ENCODE measurements around the gene CGA.
"Not testable (repeated sequence)": the region's sequence is repeated elsewhere in the genome, so short reads cannot be mapped to it uniquely, and the experiment has no call there.

CGA gene

GRCh38 chr6:87095087-87095509, at the start of gene CGA:
TSS of gene CGA (minus strand) at chr6:87095106. CDS start at chr6:87088200, 6,906 bp downstream.
- in situ Hi-C loops (cut with HindIII; ENCODE audit: low sequenced_read_pairs): no loop called here

GRCh38 chr6:87139927-87140326, 45.0 kb upstream of the CGA start:
- in situ Hi-C loops (cut with HindIII; ENCODE audit: low sequenced_read_pairs): not testable (repeated sequence)

GRCh38 chr6:87139236-87139635, 44.3 kb upstream of the CGA start:
- in situ Hi-C loops (cut with HindIII; ENCODE audit: low sequenced_read_pairs): no loop called here

- in situ Hi-C loops (cut with HindIII; ENCODE audit: low sequenced_read_pairs): no loop called here
These were observed 42.1 kb upstream of the CGA start for GRCh38 chr6:87136963-87137362.

- in situ Hi-C loops (cut with HindIII; ENCODE audit: low sequenced_read_pairs): no loop called here
These were observed 32.8 kb upstream of the CGA start for GRCh38 chr6:87127737-87128136.

- in situ Hi-C loops (cut with HindIII; ENCODE audit: low sequenced_read_pairs): no loop called here
These were observed 31.6 kb upstream of the CGA start for GRCh38 chr6:87126501-87126900.

GRCh38 chr6:87124074-87124473, 29.2 kb upstream of the CGA start:
- in situ Hi-C loops (cut with HindIII; ENCODE audit: low sequenced_read_pairs): no loop called here

GRCh38 chr6:87122477-87122876, 27.6 kb upstream of the CGA start:
- in situ Hi-C loops (cut with HindIII; ENCODE audit: low sequenced_read_pairs): no loop called here

GRCh38 chr6:87118054-87118453, 23.1 kb upstream of the CGA start:
- in situ Hi-C loops (cut with HindIII; ENCODE audit: low sequenced_read_pairs): no loop called here

- in situ Hi-C loops (cut with HindIII; ENCODE audit: low sequenced_read_pairs): no loop called here
These were observed 22.0 kb upstream of the CGA start for GRCh38 chr6:87116922-87117321.

GRCh38 chr6:87115402-87116135, 20.7 kb upstream of the CGA start:
- in situ Hi-C loops (cut with HindIII; ENCODE audit: low sequenced_read_pairs): no loop called here

GRCh38 chr6:87110636-87111035, 15.7 kb upstream of the CGA start:
- in situ Hi-C loops (cut with HindIII; ENCODE audit: low sequenced_read_pairs): no loop called here

GRCh38 chr6:87105823-87106222, 10.9 kb upstream of the CGA start:
- in situ Hi-C loops (cut with HindIII; ENCODE audit: low sequenced_read_pairs): no loop called here

- in situ Hi-C loops (cut with HindIII; ENCODE audit: low sequenced_read_pairs): no loop called here
These were observed 9.8 kb upstream of the CGA start for GRCh38 chr6:87104667-87105066.

- in situ Hi-C loops (cut with HindIII; ENCODE audit: low sequenced_read_pairs): no loop called here
These were observed 9.2 kb upstream of the CGA start for GRCh38 chr6:87103977-87104601.

GRCh38 chr6:87102151-87102621, 7.3 kb upstream of the CGA start:
- in situ Hi-C loops (cut with HindIII; ENCODE audit: low sequenced_read_pairs): no loop called here

GRCh38 chr6:87101067-87101466, 6.2 kb upstream of the CGA start:
- in situ Hi-C loops (cut with HindIII; ENCODE audit: low sequenced_read_pairs): no loop called here

- in situ Hi-C loops (cut with HindIII; ENCODE audit: low sequenced_read_pairs): no loop called here
These were observed 5.3 kb upstream of the CGA start for GRCh38 chr6:87100216-87100615.

GRCh38 chr6:87099472-87099871, 4.6 kb upstream of the CGA start:
- in situ Hi-C loops (cut with HindIII; ENCODE audit: low sequenced_read_pairs): no loop called here

GRCh38 chr6:87094576-87094975, 330 bp downstream of the CGA start:
- in situ Hi-C loops (cut with HindIII; ENCODE audit: low sequenced_read_pairs): no loop called here

- in situ Hi-C loops (cut with HindIII; ENCODE audit: low sequenced_read_pairs): no loop called here
These were observed 1.3 kb downstream of the CGA start for GRCh38 chr6:87093651-87094050.

- in situ Hi-C loops (cut with HindIII; ENCODE audit: low sequenced_read_pairs): no loop called here
These were observed 1.7 kb downstream of the CGA start for GRCh38 chr6:87093199-87093598.
